Measurements from ENCODE around the gene NOL8.

The NOL8 gene

GRCh38 chr9:92353051-92353450 lies 27.9 kb upstream of the NOL8 start:
- Histone ChIP-seq H3K36me3 (replicated peaks) (no peaks in the 10 kb centered on the region), H3K4me3 (ENCODE audit: low read depth, low read length) (no peak overlapping the region), H3K27ac (no peak overlapping the region), H3K27me3 (replicated peaks) (no peaks in the 10 kb centered on the region)
- no peak for DNase-seq
- TF ChIP-seq, protein P1, sequence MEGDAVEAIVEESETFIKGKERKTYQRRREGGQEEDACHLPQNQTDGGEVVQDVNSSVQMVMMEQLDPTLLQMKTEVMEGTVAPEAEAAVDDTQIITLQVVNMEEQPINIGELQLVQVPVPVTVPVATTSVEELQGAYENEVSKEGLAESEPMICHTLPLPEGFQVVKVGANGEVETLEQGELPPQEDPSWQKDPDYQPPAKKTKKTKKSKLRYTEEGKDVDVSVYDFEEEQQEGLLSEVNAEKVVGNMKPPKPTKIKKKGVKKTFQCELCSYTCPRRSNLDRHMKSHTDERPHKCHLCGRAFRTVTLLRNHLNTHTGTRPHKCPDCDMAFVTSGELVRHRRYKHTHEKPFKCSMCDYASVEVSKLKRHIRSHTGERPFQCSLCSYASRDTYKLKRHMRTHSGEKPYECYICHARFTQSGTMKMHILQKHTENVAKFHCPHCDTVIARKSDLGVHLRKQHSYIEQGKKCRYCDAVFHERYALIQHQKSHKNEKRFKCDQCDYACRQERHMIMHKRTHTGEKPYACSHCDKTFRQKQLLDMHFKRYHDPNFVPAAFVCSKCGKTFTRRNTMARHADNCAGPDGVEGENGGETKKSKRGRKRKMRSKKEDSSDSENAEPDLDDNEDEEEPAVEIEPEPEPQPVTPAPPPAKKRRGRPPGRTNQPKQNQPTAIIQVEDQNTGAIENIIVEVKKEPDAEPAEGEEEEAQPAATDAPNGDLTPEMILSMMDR (IDR thresholded peaks at IDR 0.05; ENCODE audit: low read depth, low read length, missing control alignments), result no peak
- in situ Hi-C loops (cut with HindIII; ENCODE audit: low pct_ligation_motif_present, low sequenced_read_pairs), result no loop called here

- TF ChIP-seq, protein P1 (IDR thresholded peaks at IDR 0.05; ENCODE audit: low read depth, low read length, missing control alignments), result no peak
- H3K27ac ChIP-seq, result no peak overlapping the region
- H3K27me3 ChIP-seq (replicated peaks), result no peaks in the 10 kb centered on the region
- in situ Hi-C loops (cut with HindIII; ENCODE audit: low pct_ligation_motif_present, low sequenced_read_pairs), result no loop called here
- H3K36me3 ChIP-seq (replicated peaks), result no peaks in the 10 kb centered on the region
- DNase-seq, result no peak
- no peak overlapping the region for H3K4me3 ChIP-seq (ENCODE audit: low read depth, low read length)
These were observed 25.6 kb upstream of the NOL8 start for GRCh38 chr9:92350740-92351133.

DNA sequence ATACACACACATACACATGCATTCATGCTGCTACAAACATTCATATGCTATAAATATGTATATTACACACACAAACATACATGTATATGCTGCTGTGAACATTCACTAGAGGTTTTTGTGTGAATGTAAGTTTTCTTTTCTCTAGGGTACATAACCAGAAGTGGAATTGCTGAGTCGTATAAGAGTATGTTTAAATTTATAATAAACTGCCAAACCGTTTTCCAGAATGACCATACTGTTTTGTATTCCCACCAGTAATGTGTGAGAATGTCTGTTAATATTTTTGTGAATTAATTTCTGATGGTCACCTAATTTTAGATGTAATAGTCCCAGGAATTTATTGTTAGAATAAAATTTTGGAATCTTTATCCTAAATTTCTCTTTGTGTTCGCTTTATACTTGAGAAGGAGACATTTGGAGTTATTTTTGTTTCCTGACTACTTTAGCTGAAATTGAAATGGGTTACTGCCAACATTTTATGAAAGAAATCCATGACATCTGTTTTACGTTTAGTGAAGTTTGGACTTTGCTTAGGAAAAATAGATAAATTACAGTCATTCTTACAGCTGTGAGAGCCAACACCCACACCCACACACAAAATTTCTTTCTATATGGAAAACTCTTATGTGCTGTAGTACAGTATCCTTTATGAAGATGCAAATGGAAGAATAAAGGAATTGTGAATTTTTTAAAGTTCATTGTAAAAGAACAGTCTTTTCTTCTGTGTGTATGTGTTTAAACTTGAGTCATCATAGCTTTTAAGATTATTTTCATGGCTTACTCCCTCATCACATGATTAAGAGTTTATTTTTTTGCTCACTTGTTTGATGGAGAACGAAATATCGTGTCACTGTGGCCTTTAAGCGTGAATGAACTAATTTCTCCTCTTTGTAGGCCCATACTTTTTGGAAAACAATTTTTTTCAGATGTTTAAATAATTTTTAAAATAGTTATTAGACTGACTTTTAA lies 24.9 kb upstream of the NOL8 start:
- in situ Hi-C loops (cut with HindIII; ENCODE audit: low pct_ligation_motif_present, low sequenced_read_pairs), result no loop called here
- TF ChIP-seq, protein P1 (IDR thresholded peaks at IDR 0.05; ENCODE audit: low read depth, low read length, missing control alignments), result no peak
- no peaks in the 10 kb centered on the region for H3K36me3 ChIP-seq (replicated peaks)
- DNase-seq, result no peak
- H3K27ac ChIP-seq, result no peak overlapping the region
- H3K4me3 ChIP-seq (ENCODE audit: low read depth, low read length), result no peak overlapping the region
- no peaks in the 10 kb centered on the region for H3K27me3 ChIP-seq (replicated peaks)

- TF ChIP-seq, protein P1 (IDR thresholded peaks at IDR 0.05; ENCODE audit: low read depth, low read length, missing control alignments), result no peak
- in situ Hi-C loops (cut with HindIII; ENCODE audit: low pct_ligation_motif_present, low sequenced_read_pairs), result no loop called here
- no peak overlapping the region for H3K27ac ChIP-seq
- no peak for DNase-seq
- no peaks in the 10 kb centered on the region for H3K36me3 ChIP-seq (replicated peaks)
- no peaks in the 10 kb centered on the region for H3K27me3 ChIP-seq (replicated peaks)
- no peak overlapping the region for H3K4me3 ChIP-seq (ENCODE audit: low read depth, low read length)
These were observed 20.4 kb upstream of the NOL8 start for GRCh38 chr9:92345582-92345981.

DNA sequence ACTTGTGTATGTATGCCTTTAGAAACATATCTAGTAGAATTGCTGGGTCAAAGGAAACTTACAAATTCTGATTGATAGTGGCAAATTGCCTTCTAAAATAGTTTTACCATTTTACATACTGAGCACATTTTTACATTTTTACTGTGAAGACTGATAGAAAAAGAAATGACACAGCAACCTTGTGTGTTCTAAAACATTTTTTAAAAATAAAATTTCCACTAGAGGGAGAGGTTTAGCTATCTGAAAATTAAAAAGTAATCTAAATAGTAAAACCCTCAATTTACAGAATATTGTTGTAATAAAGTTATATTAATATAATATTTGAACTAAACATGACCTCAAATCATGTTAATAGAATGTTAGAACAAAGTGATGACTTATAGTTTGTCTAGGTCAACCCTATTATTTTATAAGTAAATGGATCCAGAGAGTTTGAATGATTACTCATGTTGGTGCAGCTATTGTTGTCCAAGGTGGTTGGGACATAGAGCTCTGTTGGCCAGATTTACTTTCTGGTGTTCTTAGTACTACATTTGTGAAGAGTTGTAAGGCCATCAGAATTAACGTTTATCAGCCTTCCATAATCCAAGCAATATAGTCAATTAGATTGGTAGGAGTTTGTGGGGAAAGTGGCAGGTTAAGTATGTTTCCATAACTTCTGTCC lies 17.8 kb upstream of the NOL8 start:
- Histone ChIP-seq H3K4me3 (ENCODE audit: low read depth, low read length) (no peak overlapping the region), H3K27me3 (replicated peaks) (no peaks in the 10 kb centered on the region), H3K27ac (no peak overlapping the region), H3K36me3 (replicated peaks) (no peaks in the 10 kb centered on the region)
- TF ChIP-seq, protein P1 (IDR thresholded peaks at IDR 0.05; ENCODE audit: low read depth, low read length, missing control alignments), result no peak
- in situ Hi-C loops (cut with HindIII; ENCODE audit: low pct_ligation_motif_present, low sequenced_read_pairs), result no loop called here
- no peak for DNase-seq
